Keratinocyte (primary cell): Measurements from ENCODE around the gene NPLOC4. TPM values are rescaled to one million over a fixed set of nuclear protein-coding genes. Genes with fewer than 3 reads are reported as not detected.

Experiments
- DNase-seq: peaks from one replicate; pipeline ENCODE4 v3.0.0-alpha.2; 2011; ENCODE audit warnings: low read depth, missing footprints, low spot score
- FAIRE-seq: peaks from 2 replicates; lab custom pipeline; 2011; peaks lifted over from hg19 to GRCh38; lab: Jason Lieb, UNC
- H2AFZ ChIP-seq: 2 replicates; pipeline ENCODE4 v1.6.0; 2012; ENCODE audit warnings: low read length, control low read depth, inconsistent platforms; ENCODE audit not compliant: control insufficient read depth
- H3K27ac ChIP-seq: 2 replicates; pipeline ENCODE4 v1.5.1; 2011; ENCODE audit warnings: low read length; ENCODE audit not compliant: control insufficient read depth, insufficient read depth
- H3K27me3 ChIP-seq: 3 replicates; pipeline ENCODE4 v1.6.0; 2011; ENCODE audit warnings: low read length; ENCODE audit not compliant: control insufficient read depth, insufficient read depth; ENCODE audit errors: extremely low read depth
- H3K36me3 ChIP-seq, 2 experiments: 2 replicates in 1 of 2; 3 replicates in 1 of 2; pipeline ENCODE4 v1.5.1; 2011; ENCODE audit warnings: low read length in 2 of 2, mild to moderate bottlenecking in 1 of 2; ENCODE audit not compliant: control insufficient read depth in 2 of 2, insufficient read depth in 2 of 2; ENCODE audit errors: extremely low read depth in 1 of 2
- H3K4me1 ChIP-seq: 3 replicates; pipeline ENCODE4 v1.5.1; 2011; ENCODE audit warnings: low read length; ENCODE audit not compliant: control insufficient read depth, insufficient read depth; ENCODE audit errors: extremely low read depth
- H3K4me2 ChIP-seq: 3 replicates; pipeline ENCODE4 v1.6.0; 2011; ENCODE audit warnings: low read depth, low read length; ENCODE audit not compliant: control insufficient read depth, insufficient read depth; ENCODE audit errors: extremely low read depth
- H3K4me3 ChIP-seq, 3 experiments: fragments of 200-600 bp in 1 of 3; sonication (generic) in 1 of 3; 2 replicates in 2 of 3; 3 replicates in 1 of 3; pipeline ENCODE4 v1.5.1; 2011 to 2016; ENCODE audit warnings: low read length in 3 of 3, mild to moderate bottlenecking in 3 of 3, control low read depth in 2 of 3, inconsistent platforms in 1 of 3, low read depth in 1 of 3, mixed read lengths in 1 of 3, mixed run types in 1 of 3, moderate library complexity in 1 of 3; ENCODE audit not compliant: control insufficient read depth in 2 of 3, insufficient read depth in 2 of 3; ENCODE audit errors: extremely low read depth in 1 of 3
- H3K79me2 ChIP-seq: 2 replicates; pipeline ENCODE4 v1.6.0; 2012; ENCODE audit warnings: low read length; ENCODE audit not compliant: control insufficient read depth, insufficient read depth
- H3K9ac ChIP-seq: 3 replicates; pipeline ENCODE4 v1.6.0; 2011; ENCODE audit warnings: low read length; ENCODE audit not compliant: control insufficient read depth, insufficient read depth; ENCODE audit errors: extremely low read depth
- H3K9me1 ChIP-seq: 3 replicates; pipeline ENCODE4 v1.6.0; 2011; ENCODE audit warnings: low read length; ENCODE audit not compliant: control insufficient read depth, insufficient read depth; ENCODE audit errors: extremely low read depth
- H3K9me3 ChIP-seq: 2 replicates; pipeline ENCODE4 v1.5.1; 2012; ENCODE audit warnings: low read depth, low read length; ENCODE audit not compliant: control insufficient read depth
- H4K20me1 ChIP-seq: 3 replicates; pipeline ENCODE4 v1.6.0; 2011; ENCODE audit warnings: low read length; ENCODE audit not compliant: control insufficient read depth, insufficient read depth; ENCODE audit errors: extremely low read depth
- CTCF ChIP-seq, 3 experiments: IDR thresholded peaks in 1 of 3; conservative IDR thresholded peaks in 1 of 3; optimal IDR thresholded peaks in 1 of 3; 2 replicates in 2 of 3; 3 replicates in 1 of 3; pipeline versions ENCODE3 to v1.5.1; 2011; ENCODE audit warnings: low read length in 3 of 3, mild to moderate bottlenecking in 3 of 3, moderate library complexity in 2 of 3, control low read depth in 1 of 3, inconsistent platforms in 1 of 3; ENCODE audit not compliant: insufficient read depth in 2 of 3; ENCODE audit errors: extremely low read depth in 1 of 3
- EZH2 ChIP-seq: IDR thresholded peaks from one replicate; pipeline ENCODE4 v1.6.1; 2012; ENCODE audit warnings: inconsistent platforms, mild to moderate bottlenecking, low read length, moderate library complexity
- dilution Hi-C: fragments of 300-500 bp; cut with MboI; formaldehyde crosslinking; loops from one replicate; pipeline ENCODE4 v1.7.0; 2020; ENCODE audit warnings: low sequenced_read_pairs; ENCODE audit not compliant: extremely low pct_ligation_motif_present
- polyA plus RNA-seq, 5 experiments: library from polyadenylated mRNA; depleted of rRNA in 3 of 5; stranded (reverse) in 3 of 5; stranded (forward) in 1 of 5; unstranded in 1 of 5; fragments of >200 nt; gene quantifications; 1 replicate in 1 of 5; 2 replicates in 3 of 5; 3 replicates in 1 of 5; pipeline versions ENCODE4 v1.2.1 to v1.2.3, GENCODE V29; 2011 to 2012; ENCODE audit warnings: missing spikeins in 2 of 5, low read depth in 1 of 5, low replicate concordance in 1 of 5

Gene NPLOC4
- polyA plus RNA-seq, 1 donor (not counting 4 experiments of a cell fraction or from before 2014, with no cell fraction given): 64.0 TPM

GRCh38 chr17:81523402-81524038, 113.4 kb downstream of the NPLOC4 start:
- FAIRE-seq (no peak), DNase-seq (no peak)
- Histone ChIP-seq H3K9me1 (no peaks in the 10 kb centered on the region), H3K9ac (no peak overlapping the region), H2AFZ (no peak overlapping the region), H3K9me3 (no peaks in the 10 kb centered on the region), H3K36me3 (no peaks in the 10 kb centered on the region), H3K4me1 (peaks cover 10% of the 10 kb centered on the region), H3K4me3 (no peak overlapping the region), H3K4me2 (no peak overlapping the region), H3K27me3 (peaks cover 47% of the 10 kb centered on the region), H3K27ac (no peak overlapping the region), H3K79me2 (no peaks in the 10 kb centered on the region), H4K20me1 (peaks cover 3% of the 10 kb centered on the region)
- dilution Hi-C loops: no loop called here
- TF ChIP-seq EZH2 (no peak), CTCF (optimal IDR thresholded peaks at IDR 0.05 in 1 of 3, IDR thresholded peaks at IDR 0.05 in 1 of 3, conservative IDR thresholded peaks at IDR 0.05 in 1 of 3; ENCODE audit: extremely low read depth in 1 of 3, insufficient read depth in 2 of 3, low read length in 3 of 3) (no peak)

GRCh38 chr17:81522491-81523401, 114.2 kb downstream of the NPLOC4 start:
- Histone ChIP-seq H3K4me1 (peaks cover 11% of the 10 kb centered on the region), H3K27me3 (peaks cover 40% of the 10 kb centered on the region), H4K20me1 (peaks cover 3% of the 10 kb centered on the region), H3K9me1 (no peaks in the 10 kb centered on the region), H3K36me3 (no peaks in the 10 kb centered on the region), H2AFZ (no peak overlapping the region), H3K79me2 (no peaks in the 10 kb centered on the region), H3K9ac (no peak overlapping the region), H3K4me3 (no peak overlapping the region), H3K27ac (no peak overlapping the region), H3K9me3 (no peaks in the 10 kb centered on the region), H3K4me2 (no peak overlapping the region)
- dilution Hi-C loops: no loop called here
- FAIRE-seq (no peak), DNase-seq (no peak)
- TF ChIP-seq CTCF (optimal IDR thresholded peaks at IDR 0.05 in 1 of 3, IDR thresholded peaks at IDR 0.05 in 1 of 3, conservative IDR thresholded peaks at IDR 0.05 in 1 of 3; ENCODE audit: extremely low read depth in 1 of 3, insufficient read depth in 2 of 3, low read length in 3 of 3): no peak
